Suprapubic skin (tissue), 3 donors: ENCODE measurements around the gene MAPK7.

Source experiments
- POLR2A ChIP-seq, 2 donors: fragments of 450-650 bp; IDR thresholded peaks; one replicate each; pipeline ENCODE4 v1.6.1; 2017; ENCODE audit warnings: antibody characterized with exemption in 2 of 2, mild to moderate bottlenecking in 2 of 2, moderate library complexity in 2 of 2
- TF ChIP-seq, protein P1 (sequence below), 2 donors: fragments of 200-600 bp in 1 of 2; fragments of 450-650 bp in 1 of 2; sonication (generic) in 1 of 2; IDR thresholded peaks; one replicate each; pipeline ENCODE4 v1.5.1; 2016 to 2019; ENCODE audit warnings: antibody characterized with exemption in 2 of 2, mild to moderate bottlenecking in 1 of 2, moderate library complexity in 1 of 2

DNA sequence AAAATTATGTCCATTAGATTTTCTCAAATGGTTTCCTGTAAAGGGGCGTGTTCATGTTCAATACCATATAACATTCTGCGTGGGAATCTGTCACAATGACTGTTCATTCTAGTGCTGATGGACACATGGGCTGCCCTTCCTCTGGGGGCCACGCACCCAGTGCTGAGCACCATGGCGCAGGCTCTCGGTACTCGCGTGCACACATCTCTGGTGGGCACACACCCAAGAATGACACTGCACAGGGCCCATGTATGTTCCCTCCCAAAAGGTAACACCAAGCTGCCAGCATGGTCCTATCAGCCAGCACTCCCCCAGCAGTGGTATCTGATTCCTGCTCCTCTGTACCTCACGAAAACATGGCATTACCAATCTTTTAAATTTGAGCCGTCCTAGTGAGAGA, 29.5 kb upstream of the MAPK7 start:
- no peak for TF ChIP-seq POLR2A (IDR thresholded peaks at IDR 0.05)
- TF ChIP-seq, protein P1, sequence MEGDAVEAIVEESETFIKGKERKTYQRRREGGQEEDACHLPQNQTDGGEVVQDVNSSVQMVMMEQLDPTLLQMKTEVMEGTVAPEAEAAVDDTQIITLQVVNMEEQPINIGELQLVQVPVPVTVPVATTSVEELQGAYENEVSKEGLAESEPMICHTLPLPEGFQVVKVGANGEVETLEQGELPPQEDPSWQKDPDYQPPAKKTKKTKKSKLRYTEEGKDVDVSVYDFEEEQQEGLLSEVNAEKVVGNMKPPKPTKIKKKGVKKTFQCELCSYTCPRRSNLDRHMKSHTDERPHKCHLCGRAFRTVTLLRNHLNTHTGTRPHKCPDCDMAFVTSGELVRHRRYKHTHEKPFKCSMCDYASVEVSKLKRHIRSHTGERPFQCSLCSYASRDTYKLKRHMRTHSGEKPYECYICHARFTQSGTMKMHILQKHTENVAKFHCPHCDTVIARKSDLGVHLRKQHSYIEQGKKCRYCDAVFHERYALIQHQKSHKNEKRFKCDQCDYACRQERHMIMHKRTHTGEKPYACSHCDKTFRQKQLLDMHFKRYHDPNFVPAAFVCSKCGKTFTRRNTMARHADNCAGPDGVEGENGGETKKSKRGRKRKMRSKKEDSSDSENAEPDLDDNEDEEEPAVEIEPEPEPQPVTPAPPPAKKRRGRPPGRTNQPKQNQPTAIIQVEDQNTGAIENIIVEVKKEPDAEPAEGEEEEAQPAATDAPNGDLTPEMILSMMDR (IDR thresholded peaks at IDR 0.05): no peak
